ENCODE measurements around the gene IQCE.
A peak's percentile ranks its signal among the peaks of the same experiment; 100 is the strongest.
"Not testable (repeated sequence)": the region's sequence is repeated elsewhere in the genome, so short reads cannot be mapped to it uniquely, and the experiment has no call there.

Gene IQCE

GRCh38 chr7:2601065-2601464 is 42.3 kb downstream of the IQCE start:
- no peak for DNase-seq (ENCODE audit: low read depth, low spot score)

- DNase-seq (ENCODE audit: low read depth, low spot score) = no peak
These were observed 43.1 kb downstream of the IQCE start for GRCh38 chr7:2601907-2602306.

- DNase-seq (ENCODE audit: low read depth, low spot score) = peak; percentile 17
These were observed 43.7 kb downstream of the IQCE start for GRCh38 chr7:2602406-2603043.

- no peak for DNase-seq (ENCODE audit: low read depth, low spot score)
These were observed 44.5 kb downstream of the IQCE start for GRCh38 chr7:2603044-2603965.

- DNase-seq (ENCODE audit: low read depth, low spot score) = no peak
These were observed 45.9 kb downstream of the IQCE start for GRCh38 chr7:2604608-2605174.

- no peak for DNase-seq (ENCODE audit: low read depth, low spot score)
These were observed 47.1 kb downstream of the IQCE start for GRCh38 chr7:2605608-2606538.

- no peak for DNase-seq (ENCODE audit: low read depth, low spot score)
These were observed 47.8 kb downstream of the IQCE start for GRCh38 chr7:2606539-2606936.

- no peak for DNase-seq (ENCODE audit: low read depth, low spot score)
These were observed 48.5 kb downstream of the IQCE start for GRCh38 chr7:2607122-2607922.

GRCh38 chr7:2607923-2608904 is 49.4 kb downstream of the IQCE start:
- DNase-seq (ENCODE audit: low read depth, low spot score) = no peak

- no peak for DNase-seq (ENCODE audit: low read depth, low spot score)
These were observed 50.2 kb downstream of the IQCE start for GRCh38 chr7:2608921-2609411.

GRCh38 chr7:2609646-2610045 is 50.9 kb downstream of the IQCE start:
- DNase-seq (ENCODE audit: low read depth, low spot score) = not testable (repeated sequence)

- DNase-seq (ENCODE audit: low read depth, low spot score) = no peak
These were observed 51.7 kb downstream of the IQCE start for GRCh38 chr7:2610466-2610865.

GRCh38 chr7:2610898-2611297 is 52.1 kb downstream of the IQCE start:
- no peak for DNase-seq (ENCODE audit: low read depth, low spot score)

- no peak for DNase-seq (ENCODE audit: low read depth, low spot score)
These were observed 52.6 kb downstream of the IQCE start for GRCh38 chr7:2611401-2611800.

GRCh38 chr7:2611922-2612321 is 53.1 kb downstream of the IQCE start:
- no peak for DNase-seq (ENCODE audit: low read depth, low spot score)

GRCh38 chr7:2612445-2613097 is 53.8 kb downstream of the IQCE start:
- DNase-seq (ENCODE audit: low read depth, low spot score) = no peak

- no peak for DNase-seq (ENCODE audit: low read depth, low spot score)
These were observed 54.5 kb downstream of the IQCE start for GRCh38 chr7:2613098-2613930.
